K562 (cell line): Measurements from ENCODE around the gene TOR1A. TPM values are rescaled to one million over a fixed set of nuclear protein-coding genes. Genes with fewer than 3 reads are reported as not detected.

ENCODE experiments used
- ASH1L ChIP-seq: fragments of 450-650 bp; IDR thresholded peaks from 2 replicates; pipeline ENCODE4 v1.6.1; 2018; ENCODE audit warnings: borderline replicate concordance, mild to moderate bottlenecking, low read depth; ENCODE audit not compliant: partially characterized antibody
- CBFA2T3 ChIP-seq: fragments of 450-650 bp; IDR thresholded peaks from 2 replicates; pipeline ENCODE4 v1.6.1; 2017
- CBX3 ChIP-seq, 2 experiments: IDR thresholded peaks; 1 replicate in 1 of 2; 2 replicates in 1 of 2; pipeline ENCODE4 v1.6.1; 2012; ENCODE audit warnings: inconsistent platforms in 2 of 2, low read length in 2 of 2, borderline replicate concordance in 1 of 2, control low read depth in 1 of 2
- CBX8 ChIP-seq: fragments of 200-600 bp; sonication (generic); IDR thresholded peaks from 2 replicates; pipeline ENCODE4 v1.6.1; 2012; ENCODE audit warnings: borderline replicate concordance, mixed run types, low read depth, mild to moderate bottlenecking, moderate library complexity, mixed read lengths, low read length, control low read depth, inconsistent platforms; ENCODE audit not compliant: poor library complexity, severe bottlenecking; ENCODE audit errors: extremely low read depth
- COPS2 ChIP-seq: fragments of 450-650 bp; conservative IDR thresholded peaks from 2 replicates; pipeline ENCODE4 v1.6.1; 2016; ENCODE audit warnings: mild to moderate bottlenecking, moderate library complexity
- CTCF ChIP-seq, 3 experiments: IDR thresholded peaks in 2 of 3; conservative IDR thresholded peaks in 1 of 3; 2 replicates each; pipeline ENCODE4 v1.5.1; 2011 to 2012; ENCODE audit warnings: low read length in 3 of 3, mild to moderate bottlenecking in 3 of 3, control low read depth in 2 of 3, improper control_type of control experiment in 1 of 3, inconsistent platforms in 1 of 3, low read depth in 1 of 3, mixed read lengths in 1 of 3, moderate library complexity in 1 of 3; ENCODE audit not compliant: insufficient read depth in 2 of 3
- DEAF1 ChIP-seq: fragments of 450-650 bp; formaldehyde crosslinking; IDR thresholded peaks from 2 replicates; pipeline ENCODE4 v1.4.0; 2020; ENCODE audit warnings: mild to moderate bottlenecking, moderate library complexity
- DPF2 ChIP-seq: fragments of 450-650 bp; IDR thresholded peaks from 2 replicates; pipeline ENCODE4 v1.6.1; 2016
- FOXM1 ChIP-seq, 2 experiments: fragments of 450-650 bp in 1 of 2; sonication (generic) in 1 of 2; formaldehyde crosslinking in 1 of 2; IDR thresholded peaks; 2 replicates each; pipeline versions ENCODE4 v1.6.1 to v1.9.0; 2017 to 2022; ENCODE audit warnings: low read depth in 2 of 2, mild to moderate bottlenecking in 2 of 2, missing genetic modification reagents in 1 of 2, moderate library complexity in 1 of 2
- L3MBTL2 ChIP-seq: fragments of 450-650 bp; IDR thresholded peaks from 2 replicates; pipeline ENCODE4 v1.6.1; 2016; ENCODE audit warnings: mild to moderate bottlenecking, moderate library complexity
- NCOA2 ChIP-seq, 2 experiments: fragments of 450-650 bp; IDR thresholded peaks; 2 replicates each; pipeline ENCODE4 v1.6.1; 2018; ENCODE audit warnings: mild to moderate bottlenecking in 2 of 2, moderate library complexity in 1 of 2; ENCODE audit not compliant: partially characterized antibody in 2 of 2
- PHF8 ChIP-seq: fragments of 200-600 bp; sonication (generic); IDR thresholded peaks from 2 replicates; pipeline ENCODE4 v1.6.1; 2012; ENCODE audit warnings: mixed run types, mild to moderate bottlenecking, inconsistent platforms, low read length, moderate library complexity, borderline replicate concordance
- POLR2G ChIP-seq: fragments of 200-400 bp; formaldehyde crosslinking; IDR thresholded peaks from 2 replicates; pipeline ENCODE4 v1.6.1; 2017; ENCODE audit warnings: low read depth, mild to moderate bottlenecking, antibody characterized with exemption, low read length, moderate library complexity
- RAD51 ChIP-seq: fragments of 450-650 bp; IDR thresholded peaks from 2 replicates; pipeline ENCODE4 v1.7.1; 2016; ENCODE audit warnings: low read depth, mild to moderate bottlenecking, borderline replicate concordance
- SMAD4 ChIP-seq: fragments of 250-450 bp; sonication (Bioruptor Pico); conservative IDR thresholded peaks from 2 replicates; pipeline ENCODE4 v1.8.0; 2021; ENCODE audit warnings: inconsistent platforms, mild to moderate bottlenecking, moderate library complexity
- TAF15 ChIP-seq: fragments of 200-400 bp; formaldehyde crosslinking; IDR thresholded peaks from 2 replicates; pipeline ENCODE4 v1.6.1; 2017; ENCODE audit warnings: mild to moderate bottlenecking, low read depth, low read length, moderate library complexity
- TBP ChIP-seq: optimal IDR thresholded peaks from 2 replicates; pipeline ENCODE3; 2011; ENCODE audit warnings: low read depth, low read length, improper control_type of control experiment
- U2AF1 ChIP-seq: fragments of 200-400 bp; formaldehyde crosslinking; optimal IDR thresholded peaks from 2 replicates; pipeline ENCODE3; 2017; ENCODE audit warnings: mild to moderate bottlenecking, low read depth, low read length, moderate library complexity
- ZNF263 ChIP-seq: sonication (generic); formaldehyde crosslinking; IDR thresholded peaks from 2 replicates; pipeline ENCODE4 v1.8.0; 2022; ENCODE audit warnings: mild to moderate bottlenecking, missing genetic modification reagents, borderline replicate concordance
- ZNF586 ChIP-seq: fragments of 450-650 bp; formaldehyde crosslinking; conservative IDR thresholded peaks from 2 replicates; pipeline ENCODE4 v1.4.0; 2020; ENCODE audit warnings: mild to moderate bottlenecking, moderate library complexity
- ZNF740 ChIP-seq, 3 experiments: fragments of 200-800 bp in 1 of 3; sonication (Bioruptor generic) in 1 of 3; sonication (generic) in 1 of 3; formaldehyde crosslinking in 1 of 3; IDR thresholded peaks; 2 replicates each; pipeline versions ENCODE4 v1.6.1 to v1.8.0; 2016 to 2022; ENCODE audit warnings: mild to moderate bottlenecking in 2 of 3, missing compliant biosample characterization in 2 of 3, missing genetic modification characterization in 2 of 3, missing genetic modification reagents in 1 of 3
- ZNF766 ChIP-seq: fragments of 200-800 bp; sonication (Bioruptor generic); conservative IDR thresholded peaks from 2 replicates; pipeline ENCODE4 v1.6.1; 2016; ENCODE audit warnings: missing genetic modification characterization, missing compliant biosample characterization
- polyA plus RNA-seq, 8 experiments: library from polyadenylated mRNA; depleted of rRNA in 4 of 8; stranded (reverse) in 5 of 8; unstranded in 3 of 8; fragments of >200 nt; fragmentation: Nextera tagmentation in 2 of 8; fragmentation: Illumina TruSeq in 1 of 8; extraction: Ambion mirVana in 2 of 8; extraction: Trizol in 1 of 8; gene quantifications; 2 replicates each; pipeline versions ENCODE4 v1.2.1 to v1.2.3, GENCODE V29; 2011 to 2014; ENCODE audit warnings: inconsistent platforms in 1 of 8, missing spikeins in 1 of 8
- total RNA-seq, 7 experiments: library from RNA; depleted of rRNA in 6 of 7; stranded (reverse); fragments of >200 nt in 6 of 7; fragmentation: Illumina TruSeq in 2 of 7; extraction: Trizol in 2 of 7; gene quantifications; 2 replicates each; pipeline versions ENCODE4 v1.2.1 to v1.2.3, GENCODE V29; 2011 to 2021; ENCODE audit warnings: low replicate concordance in 1 of 7

The TOR1A gene
- total and polyA plus RNA-seq, 9 of the 15 experiments (the other 6 are each of a cell fraction or from before 2014, with no cell fraction given): 4.5 to 85.8 (median 51.3) TPM

GRCh38 chr9:129823935-129824601 is at the start of gene TOR1A (continued):
- TF ChIP-seq CTCF (IDR thresholded peaks at IDR 0.05 in 2 of 3, conservative IDR thresholded peaks at IDR 0.05 in 1 of 3; ENCODE audit: insufficient read depth in 2 of 3, low read depth in 1 of 3, low read length in 3 of 3) (no peak; a peak in 1 of 6 replicates), CBFA2T3 (no peak), ZNF586 (CRISPR knock-in tag) (no peak), NCOA2 (IDR thresholded peaks at IDR 0.05; ENCODE audit: partially characterized antibody in 2 of 2) (no peak), ZNF263 (CRISPR knock-in tag) (no peak; the same call in 1 of the 2 replicates), POLR2G (peak; percentile 99), CBX3 (IDR thresholded peaks at IDR 0.05; ENCODE audit: borderline replicate concordance in 1 of 2, low read length in 2 of 2) (peak in 1 of 2 experiments; percentile 76; a peak in 2 of 3 replicates), FOXM1 (IDR thresholded peaks at IDR 0.05; ENCODE audit: low read depth) (peak; percentile 30; the same call in 1 of the 2 replicates), FOXM1 (CRISPR knock-in tag; IDR thresholded peaks at IDR 0.05; ENCODE audit: low read depth) (peak; percentile 89; the same call in 1 of the 2 replicates), CBX8 (no peak), ZNF740 (CRISPR knock-in tag; IDR thresholded peaks at IDR 0.05) (no peak), ZNF740 (tag; IDR thresholded peaks at IDR 0.05) (no peak), SMAD4 (peak; percentile 87), ASH1L (peak; percentile 66), ZNF766 (CRISPR knock-in tag) (peak; percentile 98), L3MBTL2 (peak; percentile 86), DEAF1 (no peak), U2AF1 (no peak), COPS2 (no peak), TBP (peak; percentile 36), DPF2 (peak; percentile 65; the same call in 1 of the 2 replicates), TAF15 (no peak), RAD51 (peak; percentile 93), PHF8 (peak; percentile 89)
